Measurements from ENCODE around the gene ZNF428. TPM values are rescaled to one million over a fixed set of nuclear protein-coding genes. Genes with fewer than 3 reads are reported as not detected.
"Not testable (repeated sequence)": the region's sequence is repeated elsewhere in the genome, so short reads cannot be mapped to it uniquely, and the experiment has no call there.

Gene ZNF428
- total and polyA plus RNA-seq, 3 experiments from 2014 or later: 22.0 to 23.8 (median 23.6) TPM

- POLR2A ChIA-PET: interaction anchor here (0.6 kb wide), 1 partner anchor 10 kb away, joined by 3 read pairs; no protein-coding TSS in a partner anchor
- H3K4me3 Mint-ChIP-seq: no peak overlapping the region
Measured at GRCh38 chr19:43660301-43660970, 41.0 kb upstream of the ZNF428 start.

GRCh38 chr19:43658494-43658893, 39.1 kb upstream of the ZNF428 start:
- Histone ChIP-seq H3K4me3 (ENCODE audit: low read length) (no peak overlapping the region), H3K36me3 (ENCODE audit: insufficient read depth, low read length) (no peaks in the 10 kb centered on the region)

More at GRCh38 chr19:43660301-43660970, 41.0 kb upstream of the ZNF428 start:
- Histone ChIP-seq H3K9me3 (ENCODE audit: low read length) (peaks cover 3% of the 10 kb centered on the region), H3K4me3 (ENCODE audit: low read length) (no peak overlapping the region), H3K27me3 (ENCODE audit: insufficient read depth, low read length, poor library complexity, severe bottlenecking) (no peaks in the 10 kb centered on the region), H3K36me3 (ENCODE audit: insufficient read depth, low read length) (no peaks in the 10 kb centered on the region), H3K4me1 (ENCODE audit: insufficient read depth, low read length) (peaks cover 20% of the 10 kb centered on the region), H3K27ac (ENCODE audit: low read depth, low read length) (no peak overlapping the region)
- peaks cover 0 to 2% of the 10 kb centered on the region in 2 donors for H3K27me3 Mint-ChIP-seq
- DNase-seq: no peak
- peaks cover 0 to 8% (median 2%) of the 10 kb centered on the region in 5 donors for H3K9me3 Mint-ChIP-seq
- H3K36me3 Mint-ChIP-seq: peaks cover 6 to 37% (median 13%) of the 10 kb centered on the region in 3 donors
- CTCF ChIA-PET: no interaction called here
- peaks cover 14 to 22% (median 17%) of the 10 kb centered on the region in 3 donors for H3K4me1 Mint-ChIP-seq
- no peak overlapping the region for H3K27ac Mint-ChIP-seq

GRCh38 chr19:43658001-43658400, 38.6 kb upstream of the ZNF428 start:
- ChIA-PET CTCF (interaction anchor here (1.2 to 1.9 kb wide), 2 partner anchors 11 to 12 kb away, joined by 3 to 10 read pairs; partner anchors contain the start of gene PLAUR), POLR2A (no interaction called here)
- no peak overlapping the region for H3K27ac ChIP-seq (ENCODE audit: low read depth, low read length)
- no peaks in the 10 kb centered on the region for H3K36me3 ChIP-seq (ENCODE audit: insufficient read depth, low read length)
- no peaks in the 10 kb centered on the region for H3K4me1 ChIP-seq (ENCODE audit: insufficient read depth, low read length)
- H3K27ac Mint-ChIP-seq: peak overlapping the region in 2 of 8 donors; percentile 12 to 79
- H3K4me3 Mint-ChIP-seq: no peak overlapping the region
- H3K9me3 ChIP-seq (ENCODE audit: low read length): peaks cover 3% of the 10 kb centered on the region
- DNase-seq: no peak
- H3K9me3 Mint-ChIP-seq: peaks cover 0 to 8% (median 2%) of the 10 kb centered on the region in 5 donors
- peaks cover 0 to 3% (median 0%) of the 10 kb centered on the region in 3 donors for H3K4me1 Mint-ChIP-seq
- H3K27me3 ChIP-seq (ENCODE audit: insufficient read depth, low read length, poor library complexity, severe bottlenecking): no peaks in the 10 kb centered on the region
- peaks cover 0 to 2% of the 10 kb centered on the region in 2 donors for H3K27me3 Mint-ChIP-seq
- no peak overlapping the region for H3K4me3 ChIP-seq (ENCODE audit: low read length)
- H3K36me3 Mint-ChIP-seq: peaks cover 22 to 35% (median 23%) of the 10 kb centered on the region in 3 donors

More at GRCh38 chr19:43658494-43658893, 39.1 kb upstream of the ZNF428 start:
- Histone ChIP-seq H3K4me1 (ENCODE audit: insufficient read depth, low read length) (peaks cover under 1% of the 10 kb centered on the region), H3K27ac (ENCODE audit: low read depth, low read length) (no peak overlapping the region), H3K27me3 (ENCODE audit: insufficient read depth, low read length, poor library complexity, severe bottlenecking) (no peaks in the 10 kb centered on the region), H3K9me3 (ENCODE audit: low read length) (peaks cover 3% of the 10 kb centered on the region)
- DNase-seq: no peak
- Mint-ChIP-seq H3K4me1 (peaks cover 0 to 6% (median 0%) of the 10 kb centered on the region in 3 donors), H3K36me3 (peaks cover 18 to 35% (median 18%) of the 10 kb centered on the region in 3 donors), H3K27me3 (peaks cover 0 to 2% of the 10 kb centered on the region in 2 donors), H3K27ac (peak overlapping the region in 1 of 8 donors; percentile 6), H3K4me3 (no peak overlapping the region), H3K9me3 (peaks cover 0 to 8% (median 2%) of the 10 kb centered on the region in 5 donors)
- ChIA-PET CTCF (interaction anchor here (1.2 to 1.9 kb wide), 2 partner anchors 10 to 11 kb away, joined by 3 to 10 read pairs; partner anchors contain the start of gene PLAUR), POLR2A (interaction anchor here (0.6 to 1.1 kb wide), 2 partner anchors 30 to 501 kb away, joined by 3 to 5 read pairs; no protein-coding TSS in a partner anchor)

GRCh38 chr19:43656436-43656835, 37.0 kb upstream of the ZNF428 start:
- H3K27ac Mint-ChIP-seq: no peak overlapping the region
- Histone ChIP-seq H3K9me3 (ENCODE audit: low read length) (peaks cover 3% of the 10 kb centered on the region), H3K27me3 (ENCODE audit: insufficient read depth, low read length, poor library complexity, severe bottlenecking) (no peaks in the 10 kb centered on the region), H3K27ac (ENCODE audit: low read depth, low read length) (no peak overlapping the region), H3K4me3 (ENCODE audit: low read length) (no peak overlapping the region), H3K4me1 (ENCODE audit: insufficient read depth, low read length) (no peaks in the 10 kb centered on the region), H3K36me3 (ENCODE audit: insufficient read depth, low read length) (no peaks in the 10 kb centered on the region)
- H3K27me3 Mint-ChIP-seq: peaks cover 0 to 2% of the 10 kb centered on the region in 2 donors
- no peak overlapping the region for H3K4me3 Mint-ChIP-seq
- H3K4me1 Mint-ChIP-seq: no peaks in the 10 kb centered on the region
- ChIA-PET POLR2A (no interaction called here), CTCF (no interaction called here)
- DNase-seq: no peak
- H3K36me3 Mint-ChIP-seq: peaks cover 22 to 35% (median 28%) of the 10 kb centered on the region in 3 donors
- H3K9me3 Mint-ChIP-seq: peaks cover 0 to 8% (median 2%) of the 10 kb centered on the region in 5 donors

GRCh38 chr19:43652546-43652874, 33.1 kb upstream of the ZNF428 start:
- peaks cover 0 to 2% (median 0%) of the 10 kb centered on the region in 5 donors for H3K9me3 Mint-ChIP-seq
- Histone ChIP-seq H3K4me1 (ENCODE audit: insufficient read depth, low read length) (no peaks in the 10 kb centered on the region), H3K36me3 (ENCODE audit: insufficient read depth, low read length) (no peaks in the 10 kb centered on the region), H3K27me3 (ENCODE audit: insufficient read depth, low read length, poor library complexity, severe bottlenecking) (no peaks in the 10 kb centered on the region), H3K27ac (ENCODE audit: low read depth, low read length) (no peak overlapping the region), H3K4me3 (ENCODE audit: low read length) (no peak overlapping the region), H3K9me3 (ENCODE audit: low read length) (no peaks in the 10 kb centered on the region)
- H3K36me3 Mint-ChIP-seq: peaks cover 15 to 30% (median 28%) of the 10 kb centered on the region in 3 donors
- CTCF ChIA-PET: interaction anchor here (0.8 to 1.5 kb wide), 3 partner anchors 38 to 98 kb away, joined by 3 to 5 read pairs (median 3); no protein-coding TSS in a partner anchor
- H3K4me3 Mint-ChIP-seq: no peak overlapping the region
- POLR2A ChIA-PET: no interaction called here
- no peak for DNase-seq
- H3K27me3 Mint-ChIP-seq: peaks cover 0 to 4% of the 10 kb centered on the region in 2 donors
- H3K4me1 Mint-ChIP-seq: no peaks in the 10 kb centered on the region
- H3K27ac Mint-ChIP-seq: no peak overlapping the region

GRCh38 chr19:43651758-43652545, 32.5 kb upstream of the ZNF428 start:
- peaks cover 15 to 29% (median 28%) of the 10 kb centered on the region in 3 donors for H3K36me3 Mint-ChIP-seq
- peaks cover 0 to 2% (median 0%) of the 10 kb centered on the region in 5 donors for H3K9me3 Mint-ChIP-seq
- H3K36me3 ChIP-seq (ENCODE audit: insufficient read depth, low read length): no peaks in the 10 kb centered on the region
- H3K4me1 ChIP-seq (ENCODE audit: insufficient read depth, low read length): no peaks in the 10 kb centered on the region
- ChIA-PET CTCF (interaction anchor here (0.7 to 1.5 kb wide), 5 partner anchors 37 to 124 kb away, joined by 3 to 5 read pairs (median 3); partner anchors contain the start of gene ZNF576), POLR2A (no interaction called here)
- DNase-seq: peak in 2 of 5 donors; percentile 5 to 16
- H3K4me3 Mint-ChIP-seq: no peak overlapping the region
- H3K4me1 Mint-ChIP-seq: no peaks in the 10 kb centered on the region
- no peak overlapping the region for H3K27ac ChIP-seq (ENCODE audit: low read depth, low read length)
- H3K27me3 Mint-ChIP-seq: peaks cover 0 to 4% of the 10 kb centered on the region in 2 donors
- H3K27ac Mint-ChIP-seq: no peak overlapping the region
- H3K27me3 ChIP-seq (ENCODE audit: insufficient read depth, low read length, poor library complexity, severe bottlenecking): no peaks in the 10 kb centered on the region
- no peak overlapping the region for H3K4me3 ChIP-seq (ENCODE audit: low read length)
- no peaks in the 10 kb centered on the region for H3K9me3 ChIP-seq (ENCODE audit: low read length)

- not testable (repeated sequence) for H3K4me3 ChIP-seq (ENCODE audit: low read length); H3K27ac Mint-ChIP-seq; H3K27me3 ChIP-seq (ENCODE audit: insufficient read depth, low read length, poor library complexity, severe bottlenecking); H3K9me3 ChIP-seq (ENCODE audit: low read length); H3K4me1 ChIP-seq (ENCODE audit: insufficient read depth, low read length); DNase-seq; H3K4me3 Mint-ChIP-seq; H3K27me3 Mint-ChIP-seq; H3K9me3 Mint-ChIP-seq; H3K27ac ChIP-seq (ENCODE audit: low read depth, low read length); H3K36me3 ChIP-seq (ENCODE audit: insufficient read depth, low read length); H3K4me1 Mint-ChIP-seq
- ChIA-PET CTCF (interaction anchor here (0.7 to 1.8 kb wide), 2 partner anchors 15 to 203 kb away, joined by 3 to 5 read pairs; no protein-coding TSS in a partner anchor), POLR2A (interaction anchor here (0.7 kb wide), 1 partner anchor 11 kb away, joined by 3 read pairs; no protein-coding TSS in a partner anchor)
- H3K36me3 Mint-ChIP-seq: peaks cover 18 to 28% (median 20%) of the 10 kb centered on the region in 3 donors
Measured at GRCh38 chr19:43650276-43650675, 30.8 kb upstream of the ZNF428 start.
